HEK293T (cell line): ENCODE data around the gene UBXN2A.

ENCODE experiments used
- BHLHE40 ChIP-seq: fragments of 450-650 bp; IDR thresholded peaks from 2 replicates; pipeline ENCODE4 v1.6.1; 2016; ENCODE audit warnings: mild to moderate bottlenecking, moderate library complexity, borderline replicate concordance
- FOXK2 ChIP-seq: fragments of 450-650 bp; IDR thresholded peaks from 2 replicates; pipeline ENCODE4 v1.6.1; 2016; ENCODE audit warnings: mild to moderate bottlenecking
- FOXM1 ChIP-seq: fragments of 450-650 bp; IDR thresholded peaks from 2 replicates; pipeline ENCODE4 v1.6.1; 2017; ENCODE audit warnings: mild to moderate bottlenecking, borderline replicate concordance
- TF ChIP-seq, protein P1 (sequence below): fragments of 450-650 bp; IDR thresholded peaks from 2 replicates; pipeline ENCODE4 v1.6.1; 2016

DNA sequence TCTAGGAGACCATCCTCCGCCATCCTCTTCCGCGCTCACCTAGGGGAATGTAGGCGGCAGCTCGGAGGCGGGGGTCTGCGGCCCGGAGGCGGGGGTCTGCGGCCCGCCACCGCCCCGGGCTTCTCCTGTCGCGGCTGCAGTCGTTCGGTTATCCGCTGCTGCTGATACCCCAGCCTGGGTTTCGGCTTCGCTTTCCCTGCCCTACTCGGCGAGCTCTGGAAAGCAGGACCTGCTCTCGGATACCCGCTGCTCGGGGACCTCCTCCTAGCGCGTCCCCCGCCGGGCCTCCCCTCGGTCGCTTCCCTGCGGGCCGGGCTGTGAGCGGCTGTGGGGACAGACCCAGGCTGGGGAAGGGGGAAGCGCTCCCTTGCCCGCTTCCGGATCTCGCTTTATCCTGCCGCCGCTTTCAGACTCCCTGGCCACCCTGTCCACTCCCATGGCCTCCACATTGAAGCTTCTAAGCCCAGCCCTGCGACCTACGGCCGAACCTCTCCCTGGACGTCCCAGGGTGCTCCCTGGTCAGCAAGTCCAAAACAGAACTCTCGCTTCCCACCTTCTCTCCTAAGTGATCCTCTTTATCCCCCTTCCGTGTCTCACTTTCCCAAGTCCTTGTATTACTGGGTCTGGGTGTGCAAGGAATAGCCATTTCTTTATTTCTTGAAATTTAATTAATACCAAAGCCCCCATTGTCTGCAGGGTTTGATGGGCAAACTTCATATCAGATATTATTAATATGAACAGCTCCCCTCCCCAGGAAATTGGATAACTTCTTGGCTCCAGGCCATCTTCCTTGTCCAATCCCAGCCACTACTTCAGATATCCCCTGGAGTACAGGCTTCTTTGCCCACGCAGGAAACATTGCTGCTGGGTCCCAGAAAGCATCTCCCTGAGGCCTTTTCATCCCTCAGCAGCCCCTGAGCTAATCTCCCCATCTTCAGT, 110.0 kb downstream of the UBXN2A start:
- no peak for TF ChIP-seq BHLHE40
- TF ChIP-seq FOXM1, result no peak
- TF ChIP-seq FOXK2, result no peak
- TF ChIP-seq, protein P1, sequence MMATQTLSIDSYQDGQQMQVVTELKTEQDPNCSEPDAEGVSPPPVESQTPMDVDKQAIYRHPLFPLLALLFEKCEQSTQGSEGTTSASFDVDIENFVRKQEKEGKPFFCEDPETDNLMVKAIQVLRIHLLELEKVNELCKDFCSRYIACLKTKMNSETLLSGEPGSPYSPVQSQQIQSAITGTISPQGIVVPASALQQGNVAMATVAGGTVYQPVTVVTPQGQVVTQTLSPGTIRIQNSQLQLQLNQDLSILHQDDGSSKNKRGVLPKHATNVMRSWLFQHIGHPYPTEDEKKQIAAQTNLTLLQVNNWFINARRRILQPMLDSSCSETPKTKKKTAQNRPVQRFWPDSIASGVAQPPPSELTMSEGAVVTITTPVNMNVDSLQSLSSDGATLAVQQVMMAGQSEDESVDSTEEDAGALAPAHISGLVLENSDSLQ, result no peak
